Stimulated activated CD8-positive, alpha-beta memory T cell treated with anti-CD3 and anti-CD28 coated beads, Interleukin-4, amount 100 ng/mL, for 1 hour (primary cell): Measurements from ENCODE around the gene CYP2R1.
A peak's percentile ranks its signal among the peaks of the same experiment; 100 is the strongest.
"Not testable (repeated sequence)": the region's sequence is repeated elsewhere in the genome, so short reads cannot be mapped to it uniquely, and the experiment has no call there.

Experiments used
- DNase-seq, 2 donors: peaks; one replicate each; pipeline ENCODE4 v3.0.0-alpha.2; 2020; ENCODE audit warnings: low read depth in 2 of 2, low spot score in 1 of 2

The CYP2R1 gene

GRCh38 chr11:14894657-14895598, 2.9 kb upstream of the CYP2R1 start:
- no peak for DNase-seq

GRCh38 chr11:14892577-14892976, 546 bp upstream of the CYP2R1 start:
- DNase-seq: no peak

GRCh38 chr11:14891143-14892035, 642 bp downstream of the CYP2R1 start:
- DNase-seq: peak; percentile 66 to 68

GRCh38 chr11:14886513-14886912, 5.5 kb downstream of the CYP2R1 start:
- no peak for DNase-seq

- DNase-seq: no peak
Measured at GRCh38 chr11:14884667-14885273, 7.3 kb downstream of the CYP2R1 start.

GRCh38 chr11:14883683-14884082, 8.3 kb downstream of the CYP2R1 start:
- not testable (repeated sequence) for DNase-seq

- DNase-seq: no peak
Measured at GRCh38 chr11:14882196-14882595, 9.8 kb downstream of the CYP2R1 start.

GRCh38 chr11:14881576-14882193, 10.3 kb downstream of the CYP2R1 start:
- no peak for DNase-seq

- no peak for DNase-seq
Measured at GRCh38 chr11:14875163-14875562, 16.9 kb downstream of the CYP2R1 start.

- DNase-seq: no peak
Measured at GRCh38 chr11:14873632-14874031, 18.4 kb downstream of the CYP2R1 start.

- no peak for DNase-seq
Measured at GRCh38 chr11:14872032-14872431, 20.0 kb downstream of the CYP2R1 start.

- not testable (repeated sequence) for DNase-seq
Measured at GRCh38 chr11:14863775-14864174, 28.3 kb downstream of the CYP2R1 start.

- no peak for DNase-seq
Measured at GRCh38 chr11:14861680-14862079, 30.4 kb downstream of the CYP2R1 start.

- no peak for DNase-seq
Measured at GRCh38 chr11:14860511-14860910, 31.5 kb downstream of the CYP2R1 start.

- DNase-seq: no peak
Measured at GRCh38 chr11:14858404-14858803, 33.6 kb downstream of the CYP2R1 start.

- no peak for DNase-seq
Measured at GRCh38 chr11:14857621-14858020, 34.4 kb downstream of the CYP2R1 start.

- DNase-seq: no peak
Measured at GRCh38 chr11:14855890-14856289, 36.1 kb downstream of the CYP2R1 start.

GRCh38 chr11:14854057-14854456, 38.0 kb downstream of the CYP2R1 start:
- no peak for DNase-seq

- DNase-seq: no peak
Measured at GRCh38 chr11:14852571-14853177, 39.4 kb downstream of the CYP2R1 start.

GRCh38 chr11:14842002-14842401, 50.0 kb downstream of the CYP2R1 start:
- DNase-seq: no peak
